HUDEP-2 (cell line): ENCODE results near the gene CDK6.
A peak's percentile ranks its signal among the peaks of the same experiment; 100 is the strongest.

Source experiments
- DNase-seq, 76 experiments: peaks; one replicate each; lab custom pipeline; 2025; ENCODE audit not compliant: unreplicated experiment in 76 of 76; lab: John Stamatoyannopoulos, UW

The CDK6 gene

GRCh38 chr7:92693519-92693918 is 142.9 kb downstream of the CDK6 start:
- no peak for DNase-seq

- DNase-seq = peak in 13 of 76 experiments; percentile 4 to 53 (median 22)
Observed at GRCh38 chr7:92691578-92691977, 144.8 kb downstream of the CDK6 start.

- DNase-seq = no peak
Observed at GRCh38 chr7:92685136-92686042, 151.0 kb downstream of the CDK6 start.

DNA sequence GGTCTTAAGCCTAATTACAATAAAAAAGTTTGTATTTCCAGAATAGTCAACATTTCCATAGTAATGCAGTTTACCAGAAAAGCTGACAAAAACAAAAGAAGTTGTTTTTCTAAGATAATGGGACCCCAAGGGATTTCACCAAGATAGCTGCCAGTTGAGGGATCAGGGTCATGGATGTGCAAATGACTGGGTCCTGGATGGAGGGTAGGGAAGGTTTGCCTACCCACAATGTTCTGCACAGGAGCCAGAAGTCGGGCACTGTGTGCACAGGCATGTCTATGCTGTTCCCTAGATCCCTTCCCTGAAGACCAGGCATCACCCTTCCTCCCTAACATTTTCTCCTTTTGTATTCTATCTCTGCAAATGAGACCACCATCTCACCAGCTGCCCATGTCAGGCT is 152.1 kb downstream of the CDK6 start:
- no peak for DNase-seq

GRCh38 chr7:92682903-92683539 is 153.4 kb downstream of the CDK6 start:
- DNase-seq = no peak

DNA sequence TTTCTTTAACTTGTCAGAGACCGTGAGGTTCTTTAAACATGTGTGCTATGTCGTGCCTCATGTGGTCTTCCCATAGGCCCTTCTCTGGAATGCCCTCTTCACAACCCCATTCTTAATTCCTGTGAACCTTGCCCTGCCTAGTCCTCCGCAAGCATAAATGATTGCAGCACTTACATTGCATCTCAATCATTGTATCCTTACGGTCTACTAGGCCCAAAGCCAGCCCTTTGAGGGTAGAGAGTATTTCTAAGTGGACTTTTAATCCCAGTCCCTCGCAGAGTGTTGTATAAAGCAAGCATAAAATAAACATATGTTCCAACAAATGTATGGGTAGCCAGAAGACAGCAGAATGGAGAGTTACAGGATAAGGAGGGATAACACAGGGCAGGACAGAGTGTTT is 154.0 kb downstream of the CDK6 start:
- DNase-seq = no peak

- DNase-seq = no peak
Observed at GRCh38 chr7:92681633-92682032, 154.7 kb downstream of the CDK6 start.

DNA sequence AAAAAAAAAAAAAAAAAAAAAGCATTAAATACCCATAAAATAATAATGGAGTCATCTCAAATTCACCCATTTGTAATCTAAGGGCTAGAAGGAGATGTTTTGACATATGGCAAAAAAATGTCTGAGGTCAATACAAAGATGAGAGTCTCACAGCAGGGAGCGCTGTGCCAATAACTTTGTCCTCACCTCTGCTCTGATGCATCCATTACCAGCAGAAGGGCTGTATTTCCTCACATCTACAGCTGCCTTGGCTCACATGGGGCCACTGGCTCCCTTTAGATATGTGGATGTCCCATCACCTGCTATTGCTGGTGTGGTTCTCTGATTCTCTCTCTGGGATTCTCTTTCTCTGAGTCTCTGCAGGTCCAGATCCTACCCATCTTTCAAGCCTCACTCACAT is 155.9 kb downstream of the CDK6 start:
- DNase-seq = no peak

GRCh38 chr7:92678291-92678920 is 158.0 kb downstream of the CDK6 start:
- DNase-seq = no peak

GRCh38 chr7:92674379-92674778 is 162.0 kb downstream of the CDK6 start:
- no peak for DNase-seq

DNA sequence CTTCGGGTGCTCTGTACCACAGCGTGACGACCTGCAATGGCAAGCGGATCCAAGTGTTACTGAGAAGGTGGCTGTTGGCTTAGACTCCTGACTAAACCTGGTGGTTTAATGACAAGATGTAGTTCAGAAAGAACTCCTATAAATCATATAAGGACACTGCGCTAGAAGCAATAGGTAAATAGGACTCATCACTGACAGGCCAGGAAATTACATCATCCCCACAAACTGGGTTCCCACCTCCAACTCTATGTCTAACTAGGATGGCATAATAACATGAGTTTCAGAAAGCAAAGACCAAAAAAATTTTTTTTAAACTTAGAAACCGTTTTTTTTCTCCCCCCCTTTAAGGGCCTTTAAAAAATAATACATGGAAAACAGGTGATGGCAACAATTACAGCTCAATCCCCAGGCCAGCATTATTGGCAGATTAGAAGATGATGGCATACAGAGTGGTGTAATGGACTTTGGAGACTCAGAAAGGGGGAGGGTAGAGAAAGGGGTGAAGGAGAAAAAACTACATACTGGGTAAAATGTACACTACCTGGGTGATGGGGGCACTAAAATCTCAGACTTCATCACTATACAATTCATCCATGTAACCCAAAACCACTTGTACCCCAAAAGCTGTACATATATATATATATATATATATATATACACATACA is 164.7 kb downstream of the CDK6 start:
- no peak for DNase-seq

GRCh38 chr7:92670204-92670851 is 166.0 kb downstream of the CDK6 start:
- no peak for DNase-seq

DNA sequence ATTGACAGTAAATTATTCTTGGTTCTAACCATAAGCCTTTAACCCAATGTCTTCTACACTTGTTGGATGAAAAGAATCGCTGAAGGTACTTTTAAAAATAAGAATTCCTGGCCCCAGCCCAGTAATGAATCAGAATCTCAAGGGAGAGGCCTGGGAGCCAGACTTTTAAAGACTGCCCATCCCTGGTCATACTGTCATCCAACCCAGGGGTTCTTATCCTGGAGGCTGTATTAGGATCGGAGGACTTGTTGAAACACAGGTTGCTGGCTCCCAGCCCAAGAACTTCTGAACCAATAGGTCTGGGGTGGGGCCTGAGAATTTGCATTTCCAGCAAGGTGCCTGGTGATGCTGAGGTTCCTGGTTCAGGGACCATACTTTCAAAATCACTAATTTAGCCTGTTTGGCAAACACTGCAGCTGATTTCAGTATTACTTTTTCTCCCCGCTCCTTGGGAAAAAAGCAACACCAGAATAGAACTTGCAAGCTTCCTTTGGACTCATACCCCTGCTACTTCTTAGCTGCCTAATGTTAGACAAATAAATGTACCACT is 166.7 kb downstream of the CDK6 start:
- DNase-seq = no peak

GRCh38 chr7:92668564-92668963 is 167.8 kb downstream of the CDK6 start:
- no peak for DNase-seq

GRCh38 chr7:92667816-92668535 is 168.4 kb downstream of the CDK6 start:
- DNase-seq = no peak

DNA sequence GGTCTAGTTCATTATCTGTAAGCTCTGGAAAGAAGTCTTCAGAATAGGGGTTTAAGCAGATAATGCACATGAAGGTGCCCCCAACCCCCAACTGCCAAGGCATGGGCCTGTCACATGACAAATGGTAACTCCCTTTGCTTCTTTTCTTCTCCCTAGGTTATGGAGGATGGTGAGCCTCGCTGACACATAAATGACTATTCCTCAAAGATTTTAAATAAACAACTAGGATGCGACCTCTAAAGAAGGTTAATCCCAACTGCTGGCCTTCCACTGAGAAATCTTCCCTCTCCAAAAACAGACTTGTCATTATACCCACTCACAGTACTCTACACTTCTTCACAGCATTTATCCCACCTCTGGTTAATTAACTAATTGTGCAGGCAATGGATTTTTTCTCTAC is 170.4 kb downstream of the CDK6 start:
- no peak for DNase-seq

DNA sequence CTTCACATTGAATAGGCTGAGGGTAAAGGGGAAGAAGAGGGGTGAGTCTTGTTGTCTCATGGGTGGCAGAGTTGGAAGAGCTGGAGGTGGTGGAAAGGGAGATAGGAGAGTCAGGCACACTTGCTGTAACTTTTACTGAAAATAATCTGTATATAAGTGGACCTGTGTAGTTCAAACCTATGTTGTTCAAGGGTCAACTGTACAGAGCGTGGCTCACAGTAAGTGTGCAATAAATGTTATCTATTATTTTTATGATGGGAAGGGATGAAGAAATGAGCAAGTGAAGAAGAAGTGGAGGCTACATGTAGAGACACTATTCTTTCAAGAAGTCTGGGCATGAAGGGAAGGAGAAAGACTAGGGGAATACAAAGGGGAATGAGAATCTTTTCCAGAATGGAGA is 174.7 kb downstream of the CDK6 start:
- no peak for DNase-seq

- no peak for DNase-seq
Observed at GRCh38 chr7:92658671-92659070, 177.7 kb downstream of the CDK6 start.

GRCh38 chr7:92657391-92657790 is 179.0 kb downstream of the CDK6 start:
- DNase-seq = peak in 4 of 76 experiments; percentile 17 to 62 (median 43)

DNA sequence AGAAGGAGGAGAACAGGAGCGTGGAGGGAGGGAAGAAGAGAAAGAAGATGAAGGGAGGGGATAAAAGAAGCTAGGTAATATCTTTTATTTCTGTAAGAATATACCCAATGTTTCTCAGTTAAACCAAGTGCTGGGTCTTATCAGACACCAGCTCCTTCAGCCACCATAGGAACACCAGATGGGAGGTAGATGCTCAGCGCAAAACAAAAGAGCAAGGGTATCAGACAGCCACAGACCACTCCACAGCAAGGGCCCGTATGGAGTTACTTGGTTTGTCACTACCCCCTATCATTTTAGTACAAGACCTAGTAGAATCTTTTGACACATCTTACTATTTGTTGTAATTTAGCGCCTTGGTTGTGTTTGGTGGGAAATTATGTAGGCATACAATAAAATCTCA is 180.3 kb downstream of the CDK6 start:
- peak in 13 of 76 experiments; percentile 5 to 26 (median 15) for DNase-seq
